ENCODE measurements around the gene PRSS36.

DNA sequence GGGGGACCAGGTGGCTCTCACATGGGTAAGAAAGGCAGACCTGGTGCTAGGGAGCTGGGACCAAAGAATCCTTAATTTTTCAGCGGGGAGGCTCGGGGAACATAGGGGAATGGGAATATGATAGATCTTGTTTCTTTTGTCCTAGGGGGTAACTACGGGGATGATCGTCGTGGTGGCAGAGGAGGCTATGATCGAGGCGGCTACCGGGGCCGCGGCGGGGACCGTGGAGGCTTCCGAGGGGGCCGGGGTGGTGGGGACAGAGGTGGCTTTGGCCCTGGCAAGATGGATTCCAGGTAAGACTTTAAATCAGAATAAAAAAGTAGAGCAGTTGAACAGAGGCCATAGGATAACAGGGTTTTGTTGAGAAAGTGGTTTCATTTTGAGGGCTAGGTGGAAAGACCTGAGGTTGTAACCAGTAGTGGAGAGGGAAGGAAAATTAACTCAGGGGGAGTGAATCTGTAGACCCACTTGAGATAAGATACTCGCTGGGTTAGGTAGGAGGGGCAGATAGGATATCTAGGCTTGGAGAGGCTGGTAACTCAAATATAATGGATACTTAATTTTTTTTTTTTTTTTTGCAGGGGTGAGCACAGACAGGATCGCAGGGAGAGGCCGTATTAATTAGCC lies 41.1 kb upstream of the PRSS36 start:
- TF ChIP-seq, protein P1, sequence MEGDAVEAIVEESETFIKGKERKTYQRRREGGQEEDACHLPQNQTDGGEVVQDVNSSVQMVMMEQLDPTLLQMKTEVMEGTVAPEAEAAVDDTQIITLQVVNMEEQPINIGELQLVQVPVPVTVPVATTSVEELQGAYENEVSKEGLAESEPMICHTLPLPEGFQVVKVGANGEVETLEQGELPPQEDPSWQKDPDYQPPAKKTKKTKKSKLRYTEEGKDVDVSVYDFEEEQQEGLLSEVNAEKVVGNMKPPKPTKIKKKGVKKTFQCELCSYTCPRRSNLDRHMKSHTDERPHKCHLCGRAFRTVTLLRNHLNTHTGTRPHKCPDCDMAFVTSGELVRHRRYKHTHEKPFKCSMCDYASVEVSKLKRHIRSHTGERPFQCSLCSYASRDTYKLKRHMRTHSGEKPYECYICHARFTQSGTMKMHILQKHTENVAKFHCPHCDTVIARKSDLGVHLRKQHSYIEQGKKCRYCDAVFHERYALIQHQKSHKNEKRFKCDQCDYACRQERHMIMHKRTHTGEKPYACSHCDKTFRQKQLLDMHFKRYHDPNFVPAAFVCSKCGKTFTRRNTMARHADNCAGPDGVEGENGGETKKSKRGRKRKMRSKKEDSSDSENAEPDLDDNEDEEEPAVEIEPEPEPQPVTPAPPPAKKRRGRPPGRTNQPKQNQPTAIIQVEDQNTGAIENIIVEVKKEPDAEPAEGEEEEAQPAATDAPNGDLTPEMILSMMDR (IDR thresholded peaks at IDR 0.05; ENCODE audit: borderline replicate concordance, extremely low read depth, low read length, poor library complexity, severe bottlenecking), result no peak
- no peak for TF ChIP-seq EZH2 (IDR thresholded peaks at IDR 0.05; ENCODE audit: borderline replicate concordance, low read depth, low read length, severe bottlenecking)

All from DND-41 (cell line).